Nephron (organoid): ENCODE results near the gene DNLZ.

ENCODE experiments used
- H3K27ac Mint-ChIP-seq, 3 experiments: 2 replicates each; pipeline ENCODE4 v1.8.0; 2020; ENCODE audit warnings: mixed read lengths in 3 of 3, mild to moderate bottlenecking in 2 of 3, moderate library complexity in 1 of 3
- H3K27me3 Mint-ChIP-seq: 2 replicates; pipeline ENCODE4 v1.8.0; 2021; ENCODE audit warnings: low read depth, mild to moderate bottlenecking, moderate library complexity, mixed read lengths
- H3K36me3 Mint-ChIP-seq: 2 replicates; pipeline ENCODE4 v1.8.0; 2020; ENCODE audit warnings: low read depth, mixed read lengths
- H3K4me1 Mint-ChIP-seq: 2 replicates; pipeline ENCODE4 v1.8.0; 2020; ENCODE audit warnings: mixed read lengths
- H3K4me3 Mint-ChIP-seq, 3 experiments: 2 replicates each; pipeline ENCODE4 v1.8.0; 2020; ENCODE audit warnings: mild to moderate bottlenecking in 3 of 3, mixed read lengths in 3 of 3, moderate library complexity in 2 of 3
- H3K9me3 Mint-ChIP-seq: 2 replicates; pipeline ENCODE4 v1.8.0; 2020; ENCODE audit warnings: mixed read lengths
- CTCF ChIP-seq, 3 experiments: fragments of 200-600 bp; sonication (generic); IDR thresholded peaks; one replicate each; pipeline ENCODE4 v1.5.0; 2021; ENCODE audit warnings: antibody characterized with exemption in 3 of 3; ENCODE audit not compliant: unreplicated experiment in 3 of 3

The DNLZ gene

GRCh38 chr9:136336881-136337280, 26.7 kb downstream of the DNLZ start:
- Mint-ChIP-seq H3K4me1 (peaks cover 8% of the 10 kb centered on the region), H3K27ac (no peak overlapping the region), H3K9me3 (no peaks in the 10 kb centered on the region), H3K4me3 (no peak overlapping the region), H3K36me3 (peaks cover 7% of the 10 kb centered on the region), H3K27me3 (no peaks in the 10 kb centered on the region)
- TF ChIP-seq CTCF (IDR thresholded peaks at IDR 0.05; ENCODE audit: unreplicated experiment in 3 of 3): no peak

GRCh38 chr9:136336156-136336870, 27.2 kb downstream of the DNLZ start:
- H3K4me1 Mint-ChIP-seq: peaks cover 6% of the 10 kb centered on the region
- H3K4me3 Mint-ChIP-seq: no peak overlapping the region
- H3K27me3 Mint-ChIP-seq: no peaks in the 10 kb centered on the region
- no peak for TF ChIP-seq CTCF (IDR thresholded peaks at IDR 0.05; ENCODE audit: unreplicated experiment in 3 of 3)
- H3K36me3 Mint-ChIP-seq: peaks cover 7% of the 10 kb centered on the region
- H3K27ac Mint-ChIP-seq: no peak overlapping the region
- H3K9me3 Mint-ChIP-seq: no peaks in the 10 kb centered on the region

- H3K4me1 Mint-ChIP-seq: peaks cover 6% of the 10 kb centered on the region
- H3K27ac Mint-ChIP-seq: no peak overlapping the region
- H3K4me3 Mint-ChIP-seq: no peak overlapping the region
- no peak for TF ChIP-seq CTCF (IDR thresholded peaks at IDR 0.05; ENCODE audit: unreplicated experiment in 3 of 3)
- peaks cover 7% of the 10 kb centered on the region for H3K36me3 Mint-ChIP-seq
- no peaks in the 10 kb centered on the region for H3K9me3 Mint-ChIP-seq
- H3K27me3 Mint-ChIP-seq: no peaks in the 10 kb centered on the region
These were observed 28.0 kb downstream of the DNLZ start for GRCh38 chr9:136335296-136336155.

GRCh38 chr9:136334541-136334940, 29.0 kb downstream of the DNLZ start:
- peaks cover 6% of the 10 kb centered on the region for H3K4me1 Mint-ChIP-seq
- no peaks in the 10 kb centered on the region for H3K9me3 Mint-ChIP-seq
- no peak for TF ChIP-seq CTCF (IDR thresholded peaks at IDR 0.05; ENCODE audit: unreplicated experiment in 3 of 3)
- H3K27me3 Mint-ChIP-seq: no peaks in the 10 kb centered on the region
- H3K36me3 Mint-ChIP-seq: peaks cover 7% of the 10 kb centered on the region
- H3K27ac Mint-ChIP-seq: no peak overlapping the region
- no peak overlapping the region for H3K4me3 Mint-ChIP-seq

- H3K36me3 Mint-ChIP-seq: no peaks in the 10 kb centered on the region
- no peaks in the 10 kb centered on the region for H3K9me3 Mint-ChIP-seq
- peaks cover 11% of the 10 kb centered on the region for H3K4me1 Mint-ChIP-seq
- no peaks in the 10 kb centered on the region for H3K27me3 Mint-ChIP-seq
- no peak overlapping the region for H3K4me3 Mint-ChIP-seq
- H3K27ac Mint-ChIP-seq: no peak overlapping the region
- no peak for TF ChIP-seq CTCF (IDR thresholded peaks at IDR 0.05; ENCODE audit: unreplicated experiment in 3 of 3)
These were observed 30.1 kb downstream of the DNLZ start for GRCh38 chr9:136333486-136333885.
